GM21423 (cell line): ENCODE data around the gene NRGN.

Experiments used
- ATAC-seq: cut with Tn5 transposase; IDR thresholded peaks from one replicate; pipeline ENCODE4 v1.9.1; 2021; ENCODE audit warnings: mild to moderate bottlenecking, moderate library complexity; ENCODE audit not compliant: unreplicated experiment

The NRGN gene

DNA sequence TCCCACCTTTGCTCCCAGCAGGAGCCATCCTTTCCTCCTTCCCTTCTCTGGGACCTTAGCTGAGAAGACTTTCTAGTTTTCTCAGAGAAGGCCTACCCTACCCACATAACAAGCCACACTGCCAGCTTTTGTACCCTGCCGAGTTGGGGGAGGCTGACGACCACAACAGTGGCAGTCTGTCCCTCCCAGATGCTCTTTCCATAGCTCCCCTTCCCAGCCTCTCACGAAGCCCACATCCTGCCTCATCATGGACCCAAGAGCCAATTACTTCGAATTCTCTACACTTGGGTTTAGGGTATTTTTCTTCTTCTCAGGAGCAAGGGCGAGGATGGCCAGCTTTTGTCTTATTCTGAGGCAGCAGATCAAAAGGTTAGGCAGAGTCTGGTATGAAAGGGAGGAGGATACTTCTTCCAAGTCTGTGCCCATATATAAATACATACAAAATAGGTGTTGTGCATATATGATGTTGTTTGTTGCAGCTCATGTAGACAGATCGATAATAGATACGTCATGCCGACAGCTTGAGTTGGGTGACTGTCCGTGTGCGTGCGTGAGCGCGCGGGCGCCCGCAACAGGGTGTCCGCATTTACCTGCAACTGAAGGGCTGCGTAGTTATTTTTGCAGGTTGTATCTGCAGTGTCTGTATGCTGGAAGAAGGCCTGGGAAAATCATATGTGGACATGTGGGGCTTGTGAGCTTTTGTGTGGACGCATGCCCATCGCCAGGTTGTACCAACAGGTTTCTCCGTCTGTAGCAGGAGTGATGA, 846 bp upstream of the NRGN start:
- ATAC-seq: no peak

DNA sequence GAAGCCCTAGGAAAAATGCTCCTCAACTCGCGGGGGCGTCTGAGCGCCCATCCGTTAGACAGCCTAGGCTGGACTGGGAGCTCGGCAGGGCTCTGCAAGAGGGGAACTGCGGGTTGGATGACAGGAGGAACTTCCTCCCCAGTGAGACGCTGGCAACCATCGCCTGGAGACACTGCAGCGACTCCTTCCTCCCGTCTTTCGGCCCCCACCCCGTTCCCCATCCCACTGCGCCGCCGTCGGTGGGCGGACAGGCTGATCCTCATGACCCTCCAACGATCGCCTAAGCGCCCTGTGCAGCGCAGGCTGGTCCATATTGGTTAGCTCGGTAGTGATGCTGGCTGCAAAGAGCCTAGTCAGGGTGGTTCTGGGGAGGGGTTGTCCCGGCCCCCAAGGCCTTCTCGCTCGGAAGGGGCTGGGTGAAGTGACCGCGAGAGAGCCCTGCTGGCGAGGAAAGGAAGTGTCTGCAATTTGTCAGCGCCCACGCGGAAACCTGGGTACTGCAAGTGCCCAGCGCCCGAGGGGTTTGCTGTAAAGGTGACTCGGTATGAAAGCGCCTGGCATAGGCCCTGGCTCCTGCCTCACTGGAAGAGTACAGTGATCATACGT, 638 bp downstream of the NRGN start:
- ATAC-seq: peak; percentile 43

DNA sequence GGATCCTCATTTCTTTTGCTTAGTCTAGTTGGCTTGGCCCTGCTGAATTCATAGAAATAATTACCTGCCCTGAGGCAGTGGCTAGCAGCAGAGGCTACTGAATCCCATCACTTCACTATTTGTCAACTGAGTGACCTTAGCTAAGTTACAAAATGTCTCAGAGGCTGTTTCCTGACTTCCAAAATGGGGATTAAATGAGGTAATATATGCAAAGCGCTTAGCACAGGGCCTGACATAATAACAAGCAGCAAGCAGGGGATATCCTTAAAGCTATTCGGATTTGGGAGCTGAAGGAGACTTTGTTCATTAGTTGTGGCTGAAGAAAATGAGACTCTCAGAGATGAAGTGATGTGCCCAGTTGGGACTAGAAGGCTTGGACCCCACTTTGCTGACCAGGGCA, 2.8 kb downstream of the NRGN start:
- ATAC-seq: no peak

DNA sequence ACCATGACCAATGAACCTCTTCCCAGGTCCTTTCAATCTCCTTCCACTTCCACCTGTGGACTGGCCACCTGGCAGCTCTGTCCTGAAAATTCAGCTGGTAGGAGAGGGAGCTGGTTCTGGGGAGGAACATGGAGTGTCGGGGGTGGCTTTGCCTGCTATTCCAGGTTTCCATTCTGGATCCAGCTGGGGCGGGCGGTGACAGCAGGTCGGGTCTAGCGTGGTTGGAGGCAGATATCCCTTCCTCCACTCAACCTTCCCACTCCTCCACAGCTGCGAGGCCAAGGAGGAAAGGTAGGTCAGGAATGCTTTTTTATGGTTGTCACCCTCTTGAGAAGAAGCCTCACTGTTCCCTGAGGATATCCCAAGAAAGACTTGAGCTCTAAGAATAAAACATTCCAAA, 3.3 kb downstream of the NRGN start:
- ATAC-seq: no peak

DNA sequence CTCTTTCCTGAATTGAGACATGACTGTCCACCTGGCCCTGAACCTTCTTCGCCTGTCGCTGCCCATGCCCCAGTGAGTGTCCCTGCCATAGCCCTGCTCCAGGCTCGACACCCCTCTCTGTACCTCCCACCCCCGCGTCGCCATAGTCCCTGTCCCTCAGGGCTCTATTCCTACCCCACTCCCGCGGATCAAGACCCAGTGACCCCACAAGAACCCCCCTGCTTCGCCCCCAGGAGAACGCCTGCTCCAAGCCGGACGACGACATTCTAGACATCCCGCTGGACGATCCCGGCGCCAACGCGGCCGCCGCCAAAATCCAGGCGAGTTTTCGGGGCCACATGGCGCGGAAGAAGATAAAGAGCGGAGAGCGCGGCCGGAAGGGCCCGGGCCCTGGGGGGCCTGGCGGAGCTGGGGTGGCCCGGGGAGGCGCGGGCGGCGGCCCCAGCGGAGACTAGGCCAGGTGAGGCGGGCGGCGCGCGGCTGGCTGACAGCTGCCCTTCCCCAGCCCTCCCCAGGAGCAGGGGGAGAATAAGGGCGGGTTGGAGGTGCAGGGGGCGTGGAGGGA, 5.6 kb downstream of the NRGN start:
- no peak for ATAC-seq

DNA sequence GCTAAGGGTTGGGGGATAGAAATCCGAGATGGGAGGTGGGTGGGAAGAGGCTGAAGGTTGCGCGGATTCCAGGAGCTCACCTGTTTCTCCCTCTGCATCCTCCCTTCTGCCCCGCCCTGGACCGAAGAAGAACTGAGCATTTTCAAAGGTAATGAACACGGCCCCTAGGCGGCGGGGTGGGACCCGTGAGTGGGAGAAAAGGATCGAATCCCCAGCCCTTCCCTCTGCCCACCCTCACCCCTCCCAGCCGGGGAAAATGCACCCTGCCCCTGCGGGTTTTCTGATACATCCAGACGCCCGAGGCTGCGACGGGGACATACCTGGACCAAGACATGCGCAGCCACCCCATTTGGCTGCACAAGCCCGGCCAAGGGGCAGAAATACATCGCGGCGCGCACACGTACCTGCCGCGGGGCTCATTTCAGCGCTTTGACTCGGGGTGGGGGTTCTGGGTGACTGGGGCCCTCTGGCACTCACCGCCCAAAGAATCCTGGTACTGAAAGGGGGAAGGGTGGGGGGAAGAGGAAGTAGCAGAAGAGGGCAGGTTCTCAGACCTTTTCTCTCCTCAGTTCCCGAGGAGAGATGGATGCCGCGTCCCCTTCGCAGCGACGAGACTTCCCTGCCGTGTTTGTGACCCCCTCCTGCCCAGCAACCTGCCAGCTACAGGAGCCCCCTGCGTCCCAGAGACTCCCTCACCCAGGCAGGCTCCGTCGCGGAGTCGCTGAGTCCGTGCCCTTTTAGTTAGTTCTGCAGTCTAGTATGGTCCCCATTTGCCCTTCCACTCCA, 6.3 kb downstream of the NRGN start:
- peak; percentile 24 for ATAC-seq

DNA sequence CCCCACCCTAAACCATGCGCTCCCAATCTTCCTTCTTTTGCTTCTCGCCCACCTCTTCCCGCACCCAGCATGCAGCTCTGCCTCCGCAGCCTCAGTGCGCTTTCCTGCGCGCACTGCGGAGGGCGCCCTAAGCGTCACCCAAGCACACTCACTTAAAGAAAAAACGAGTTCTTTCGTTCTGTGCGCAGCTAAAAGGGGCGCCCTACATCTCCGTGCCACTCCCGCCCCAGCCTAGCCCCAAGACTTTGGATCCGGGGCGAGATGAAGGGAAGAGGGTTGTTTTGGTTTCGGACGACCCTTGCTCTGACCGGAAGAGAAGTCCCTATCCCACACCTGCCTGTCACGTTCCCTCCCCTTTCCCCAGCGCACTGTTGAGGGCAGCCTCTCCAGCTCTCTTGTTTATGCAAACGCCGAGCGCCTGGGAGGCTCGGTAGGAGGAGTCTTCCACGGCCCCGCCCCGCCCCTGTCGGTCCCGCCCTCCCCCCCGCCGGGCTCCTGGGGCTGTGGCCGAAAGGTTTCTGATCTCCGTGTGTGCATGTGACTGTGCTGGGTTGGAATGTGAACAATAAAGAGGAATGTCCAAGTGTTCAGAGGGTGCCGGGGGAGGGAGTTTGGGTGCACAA, 7.0 kb downstream of the NRGN start:
- ATAC-seq: peak; percentile 91

DNA sequence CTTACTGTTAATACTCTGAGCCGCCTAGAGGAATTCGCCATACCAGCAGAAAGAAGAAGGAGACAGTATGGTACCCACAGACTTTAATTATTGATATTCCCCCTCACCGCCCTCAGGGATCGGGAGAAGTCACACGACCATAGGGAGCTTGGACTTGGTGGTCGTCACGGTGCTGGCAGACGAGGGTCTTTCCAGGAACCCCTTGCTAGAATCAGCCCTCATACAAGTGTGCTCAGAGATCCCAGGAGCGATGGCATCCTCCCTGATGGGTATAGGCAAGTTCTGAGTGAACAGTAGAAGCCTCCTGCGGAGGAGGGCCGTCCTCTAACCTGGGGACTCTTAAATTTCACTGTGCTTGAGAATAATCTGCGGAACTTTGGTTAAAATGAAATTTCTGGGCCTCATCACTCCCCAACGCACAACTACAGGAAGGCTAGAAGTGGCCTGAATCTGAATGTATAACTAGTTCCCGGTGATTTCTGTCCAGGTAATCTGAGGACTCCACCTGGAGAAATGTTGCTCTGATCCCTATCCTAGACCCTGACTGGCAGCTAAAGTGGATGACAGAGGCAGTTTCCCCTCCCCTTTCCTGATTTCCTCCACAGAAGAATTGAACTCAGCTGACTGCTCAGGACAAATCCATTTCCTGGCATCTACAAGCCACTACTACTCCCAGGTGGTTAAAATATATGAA, 7.8 kb downstream of the NRGN start:
- no peak for ATAC-seq

DNA sequence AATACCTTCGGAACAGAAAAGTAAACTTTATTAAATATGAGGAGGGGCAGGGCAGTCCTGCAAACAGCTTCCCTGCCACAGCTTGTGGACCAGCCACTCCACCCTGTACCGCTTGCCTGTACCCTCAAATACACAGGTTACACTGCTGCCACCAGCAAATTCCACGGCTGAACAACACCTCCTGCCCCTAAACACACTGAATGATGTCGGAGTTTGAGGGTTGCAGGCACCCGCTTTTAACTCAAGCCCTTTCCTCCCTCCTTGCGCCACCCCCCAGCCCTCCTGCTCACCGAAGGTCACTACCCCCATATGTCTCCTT, 8.3 kb downstream of the NRGN start:
- ATAC-seq: no peak

DNA sequence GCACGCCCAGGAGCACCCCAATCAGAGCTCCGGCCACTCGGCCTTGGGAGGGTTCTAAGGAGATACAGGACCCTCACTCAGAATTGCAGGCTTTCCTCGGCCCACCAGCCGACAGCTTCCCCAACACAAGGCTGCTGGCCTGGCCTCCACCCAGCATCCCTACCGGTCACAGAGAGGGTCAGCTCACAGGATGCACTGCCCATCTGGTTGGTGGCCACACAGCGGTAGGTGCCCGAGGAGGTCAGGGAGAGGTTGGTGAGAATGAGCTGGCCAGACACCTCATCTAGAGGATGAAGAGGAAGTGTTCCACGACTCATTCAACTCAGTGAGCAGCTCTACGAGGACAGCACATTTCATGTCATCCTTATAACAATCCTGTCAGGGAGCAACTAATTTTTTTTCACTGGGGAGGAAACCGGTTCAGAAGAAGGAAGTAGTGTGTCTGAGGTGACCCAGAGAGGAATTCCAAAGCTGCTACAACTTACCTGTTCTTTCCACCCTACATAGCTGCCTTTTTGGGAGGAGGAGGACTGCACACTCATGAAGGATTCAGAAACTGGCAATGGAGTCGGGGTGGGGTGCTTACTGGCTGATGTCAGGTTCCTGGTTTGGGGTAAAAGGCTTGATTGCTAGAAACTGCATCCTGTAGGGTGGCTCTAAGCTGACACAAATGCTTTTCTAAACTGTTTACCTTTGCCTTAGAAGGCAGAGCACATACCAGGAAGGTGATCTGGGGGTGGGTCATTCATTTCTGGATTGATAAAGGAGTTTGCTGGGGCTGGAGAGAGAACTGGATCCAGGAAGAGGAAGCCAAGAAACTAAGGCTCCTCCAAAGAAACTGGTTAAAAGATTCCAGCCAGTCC, 9.0 kb downstream of the NRGN start:
- no peak for ATAC-seq

DNA sequence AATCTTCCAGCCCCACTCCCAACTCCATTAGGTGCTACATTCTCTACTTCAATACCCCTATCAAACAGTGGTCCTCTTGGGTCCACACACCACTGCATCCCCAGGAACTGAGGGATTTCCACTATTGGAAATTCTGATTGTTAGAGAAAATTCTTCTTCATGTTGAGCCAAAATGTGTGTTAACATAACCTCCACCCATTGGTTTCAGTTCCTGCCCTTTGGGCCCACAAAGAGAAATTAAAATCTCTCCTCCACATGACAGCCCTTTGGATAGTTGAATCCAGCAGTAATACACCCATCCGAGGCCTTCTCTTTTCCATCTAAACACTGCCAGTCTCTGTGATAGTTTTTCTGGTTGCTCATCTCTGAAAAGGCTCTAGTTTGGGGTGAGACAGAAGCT, 10.2 kb downstream of the NRGN start:
- ATAC-seq: no peak

DNA sequence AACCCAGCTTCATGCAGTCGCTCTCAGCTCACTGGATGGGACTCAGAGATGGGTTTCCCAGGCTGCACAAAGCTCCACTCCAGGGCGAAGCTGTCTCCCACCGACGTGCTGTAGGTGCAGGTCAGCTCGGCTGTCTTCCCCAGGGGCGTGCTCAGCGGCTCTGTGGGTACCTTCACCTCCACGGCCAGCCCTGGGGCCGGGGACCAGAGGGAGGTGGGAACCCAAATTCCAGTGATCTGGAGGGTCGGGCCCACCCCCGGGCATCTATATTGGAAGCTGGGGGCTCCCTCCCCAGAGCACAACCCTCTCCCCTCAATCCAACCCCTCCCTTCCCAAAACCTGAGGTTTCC, 11.6 kb downstream of the NRGN start:
- no peak for ATAC-seq

DNA sequence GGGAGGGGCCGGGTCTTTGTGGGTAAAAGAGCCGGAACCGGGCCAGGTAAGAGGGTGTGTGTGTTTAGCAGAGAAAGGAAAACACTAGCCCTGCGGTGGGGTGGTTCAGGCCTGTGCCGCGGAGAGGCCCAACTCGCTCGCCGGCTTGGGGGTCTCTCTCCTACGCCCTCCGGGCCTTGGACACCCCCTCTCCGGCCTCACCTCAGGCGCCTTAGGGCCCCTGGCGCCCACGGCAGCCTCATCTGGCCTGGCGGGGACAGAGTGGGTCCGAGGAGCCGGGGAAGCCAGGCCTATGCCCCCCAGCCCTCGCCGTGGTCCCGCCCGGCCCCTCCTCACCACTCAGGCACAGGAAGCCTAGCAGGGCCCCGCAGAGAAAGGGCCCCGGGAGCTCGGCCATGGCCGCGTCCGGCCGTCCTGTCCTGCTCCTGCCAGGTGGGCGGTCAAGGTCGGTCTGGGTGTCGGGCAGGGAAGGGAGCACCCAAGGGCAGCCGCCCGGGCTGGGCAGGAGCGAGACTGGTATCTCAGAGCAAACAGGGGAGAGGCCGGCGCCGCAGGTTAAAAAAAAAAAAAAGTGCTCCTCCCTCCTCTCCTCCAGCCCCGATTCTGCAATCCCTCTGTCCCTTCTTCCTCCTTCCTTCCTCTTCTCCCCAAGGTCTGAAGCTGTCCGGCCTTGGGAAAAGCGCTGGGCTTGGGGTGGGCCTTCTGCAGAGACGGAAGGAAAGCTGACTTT, 12.2 kb downstream of the NRGN start, which contains the start of gene VSIG2:
TSS of gene VSIG2 (minus strand) at position 515 of the 730 bp plus-strand sequence. CDS start at position 397, 118 bp downstream.
- no peak for ATAC-seq

DNA sequence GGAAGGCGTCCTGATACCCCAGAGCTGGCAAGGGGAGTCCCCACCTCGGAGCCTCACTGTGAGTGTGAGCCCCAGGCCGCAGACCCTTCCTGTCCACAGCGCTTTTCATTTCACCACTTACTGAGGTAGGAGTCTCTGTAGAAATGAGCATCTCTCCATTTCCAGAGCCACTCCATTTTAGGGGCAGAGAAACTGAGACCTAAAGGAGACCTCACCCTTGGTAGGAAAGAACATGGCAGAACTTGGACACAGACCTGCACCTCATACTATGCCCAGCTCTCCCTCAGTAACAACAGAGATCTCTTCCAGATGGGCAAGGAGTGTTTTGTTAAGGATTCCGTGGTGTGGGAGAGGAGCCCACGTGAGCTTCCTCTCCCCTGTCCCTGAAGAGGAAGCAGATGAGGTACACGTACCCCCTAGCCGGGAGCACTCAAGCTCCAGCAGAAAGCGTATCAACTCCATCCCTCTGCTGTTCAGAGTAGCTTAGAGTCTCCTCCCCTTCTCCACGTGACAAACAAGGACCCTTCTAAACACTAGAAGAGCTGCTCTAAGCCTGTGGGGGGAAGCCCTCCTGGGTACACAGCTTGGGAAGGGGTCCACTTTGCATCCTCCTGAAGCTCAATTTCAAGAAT, 12.8 kb downstream of the NRGN start:
- no peak for ATAC-seq

DNA sequence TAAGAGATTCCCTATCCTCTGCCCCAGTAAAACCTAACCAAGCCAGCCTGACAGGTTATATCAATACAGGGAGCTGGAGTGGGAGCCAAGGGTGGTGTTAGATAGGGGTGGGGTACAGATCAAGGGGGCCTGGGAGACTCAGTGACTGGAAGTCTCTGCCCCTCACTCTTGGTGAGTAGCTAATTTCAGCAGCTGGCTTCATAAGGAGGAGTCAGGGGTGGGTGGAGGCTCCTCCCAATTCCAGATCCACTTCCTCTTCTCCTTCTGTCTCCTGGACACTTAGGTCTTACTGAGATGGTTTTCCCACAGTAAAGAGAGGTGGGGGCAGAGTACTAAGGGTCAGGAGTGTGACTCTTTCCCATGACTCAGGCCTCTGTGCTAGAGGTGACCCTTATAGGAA, 13.5 kb downstream of the NRGN start:
- no peak for ATAC-seq

DNA sequence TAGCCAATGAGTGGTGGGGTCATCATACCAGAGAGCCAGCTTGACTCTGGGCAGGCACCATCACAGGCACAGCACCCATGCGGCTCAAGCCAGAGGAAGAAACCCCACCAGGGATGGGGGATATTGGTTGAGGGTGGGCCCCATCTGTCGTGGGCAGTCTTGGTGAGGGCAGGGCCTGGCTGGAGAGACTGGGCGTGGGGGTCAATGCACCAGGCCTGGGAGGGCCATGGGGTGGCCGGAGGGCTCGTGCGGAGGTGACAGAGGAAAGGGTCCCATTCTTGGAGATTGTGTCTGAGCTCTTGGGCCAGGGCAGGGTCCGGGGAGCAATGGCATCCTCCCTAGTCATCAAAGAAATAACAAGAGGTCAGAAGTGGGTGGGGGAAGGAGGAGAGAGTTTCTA, 13.9 kb downstream of the NRGN start:
- no peak for ATAC-seq

DNA sequence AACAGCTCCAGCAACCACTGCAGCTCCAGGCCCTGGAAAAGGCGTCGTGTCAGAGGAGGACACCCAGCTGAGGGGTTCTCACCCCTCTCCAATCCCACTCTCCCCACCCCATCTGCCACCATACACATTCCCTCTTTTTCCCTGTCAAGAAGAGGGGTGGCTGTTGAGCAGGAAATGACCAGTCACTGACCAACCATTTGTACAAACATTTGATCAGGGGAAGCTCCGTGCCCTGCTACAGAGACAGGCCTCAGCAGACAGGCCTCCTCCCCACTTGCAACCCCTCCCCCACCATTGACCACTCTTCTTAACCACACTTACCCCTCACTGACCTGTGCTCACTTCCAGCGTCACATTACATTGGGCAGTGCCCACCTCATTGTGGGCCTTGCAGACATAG, 14.6 kb downstream of the NRGN start:
- no peak for ATAC-seq

DNA sequence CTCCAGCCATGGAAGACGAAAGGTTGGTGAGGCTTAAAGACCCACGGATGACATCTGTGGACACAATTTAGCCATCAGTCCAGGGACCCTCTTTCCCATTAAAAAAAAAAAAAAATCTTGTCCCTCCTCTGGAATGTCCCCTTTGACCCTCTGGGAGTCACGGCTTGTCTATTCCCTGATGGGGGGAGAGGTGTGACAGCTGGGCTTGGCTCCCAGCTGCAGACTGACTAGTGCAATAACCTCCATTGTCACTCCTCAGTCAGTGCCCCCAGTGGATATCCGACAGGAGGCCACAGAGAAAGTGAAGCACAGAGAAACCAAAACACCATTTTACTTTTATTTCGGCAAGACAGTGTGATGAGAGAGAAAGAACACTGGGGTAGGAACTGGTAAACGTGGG, 15.0 kb downstream of the NRGN start:
- ATAC-seq: no peak
